ENCODE results near the gene COP1. TPM values are rescaled to one million over a fixed set of nuclear protein-coding genes. Genes with fewer than 3 reads are reported as not detected.
"Not testable (repeated sequence)": the region's sequence is repeated elsewhere in the genome, so short reads cannot be mapped to it uniquely, and the experiment has no call there.

COP1 gene
- total RNA-seq, 1 donor from 2014 or later = 76.7 TPM

DNA sequence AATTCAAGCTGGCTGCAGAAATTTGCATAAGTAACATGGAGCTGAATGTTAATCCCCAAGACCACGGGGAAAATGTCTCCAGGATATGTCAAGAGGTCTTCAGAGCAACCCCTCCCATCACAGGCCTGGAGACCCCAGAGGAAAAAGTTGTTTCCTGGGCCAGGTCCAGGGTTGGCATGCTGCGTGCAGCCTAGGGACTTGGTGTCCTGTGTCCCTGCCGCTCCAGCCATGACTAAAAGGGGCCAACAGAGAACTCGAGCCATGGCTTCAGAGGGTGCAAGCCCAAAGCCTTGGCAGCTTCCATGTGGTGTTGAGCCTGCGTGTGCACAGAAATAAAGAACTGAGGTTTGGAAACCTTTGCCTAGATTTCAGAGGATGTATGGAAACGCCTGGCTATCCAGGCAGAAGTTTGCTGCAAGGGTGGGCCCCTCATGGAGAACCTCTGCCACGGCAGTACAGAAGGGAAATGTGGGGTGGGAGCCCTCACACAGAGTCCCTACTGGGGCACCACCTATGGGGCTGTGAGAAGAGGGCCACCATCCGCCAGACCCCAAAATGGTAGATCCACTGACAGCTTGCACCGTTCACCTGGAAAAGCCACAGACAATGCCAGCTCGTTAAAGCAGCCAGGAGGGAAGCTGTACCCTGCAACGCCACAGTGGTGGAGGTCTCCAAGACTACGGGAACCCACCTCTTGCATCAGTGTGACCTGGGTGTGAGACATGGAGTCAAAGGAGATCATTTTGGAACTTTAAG lies 222.9 kb downstream of the COP1 start:
- Histone ChIP-seq H3K9ac (ENCODE audit: low read depth in 1 of 3, low read length in 3 of 3) (no peak overlapping the region), H3K4me1 (ENCODE audit: control insufficient read depth in 3 of 3, insufficient read depth in 3 of 3, low read length in 3 of 3) (no peaks in the 10 kb centered on the region), H3K9me3 (ENCODE audit: control insufficient read depth in 3 of 3, low read length in 3 of 3) (no peaks in the 10 kb centered on the region), H3K27ac (ENCODE audit: low read depth, low read length) (no peak overlapping the region), H3K4me3 (ENCODE audit: low read length in 3 of 3) (no peak overlapping the region), H3K27me3 (ENCODE audit: control insufficient read depth in 3 of 3, insufficient read depth in 3 of 3, low read length in 3 of 3) (no peaks in the 10 kb centered on the region), H3K36me3 (ENCODE audit: control insufficient read depth in 3 of 3, insufficient read depth in 3 of 3, low read length in 3 of 3) (peaks cover 13 to 28% (median 20%) of the 10 kb centered on the region in 3 donors)

DNA sequence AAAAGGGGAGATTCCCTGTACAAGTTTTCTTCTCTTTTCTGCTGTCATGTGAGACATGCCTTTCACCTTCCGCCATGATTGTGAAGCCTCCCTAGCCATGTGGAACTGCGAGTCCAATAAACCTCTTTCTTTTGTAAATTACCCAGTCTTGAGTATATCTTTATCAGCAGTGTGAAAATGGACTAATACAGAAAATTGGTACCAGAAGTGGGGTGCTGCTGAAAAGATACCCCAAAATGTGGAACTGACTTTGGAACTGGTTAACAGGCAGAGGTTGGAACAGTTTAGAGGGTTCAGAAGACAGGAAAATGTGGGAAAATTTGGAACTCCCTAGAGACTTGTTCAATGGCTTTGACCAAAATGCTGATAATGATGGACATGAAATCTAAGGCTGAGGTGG lies 223.7 kb downstream of the COP1 start:
- not testable (repeated sequence) for H3K27ac ChIP-seq (ENCODE audit: low read depth, low read length); H3K9me3 ChIP-seq (ENCODE audit: control insufficient read depth in 3 of 3, low read length in 3 of 3); H3K9ac ChIP-seq (ENCODE audit: low read depth in 1 of 3, low read length in 3 of 3); H3K27me3 ChIP-seq (ENCODE audit: control insufficient read depth in 3 of 3, insufficient read depth in 3 of 3, low read length in 3 of 3); H3K4me3 ChIP-seq (ENCODE audit: low read length in 3 of 3); H3K4me1 ChIP-seq (ENCODE audit: control insufficient read depth in 3 of 3, insufficient read depth in 3 of 3, low read length in 3 of 3)
- peaks cover 11 to 28% (median 16%) of the 10 kb centered on the region in 3 donors for H3K36me3 ChIP-seq (ENCODE audit: control insufficient read depth in 3 of 3, insufficient read depth in 3 of 3, low read length in 3 of 3)

- H3K4me3 ChIP-seq (ENCODE audit: low read length in 3 of 3) = no peak overlapping the region
- no peaks in the 10 kb centered on the region for H3K27me3 ChIP-seq (ENCODE audit: control insufficient read depth in 3 of 3, insufficient read depth in 3 of 3, low read length in 3 of 3)
- H3K36me3 ChIP-seq (ENCODE audit: control insufficient read depth in 3 of 3, insufficient read depth in 3 of 3, low read length in 3 of 3) = peaks cover 9 to 19% (median 9%) of the 10 kb centered on the region in 3 donors
- no peaks in the 10 kb centered on the region for H3K9me3 ChIP-seq (ENCODE audit: control insufficient read depth in 3 of 3, low read length in 3 of 3)
- H3K4me1 ChIP-seq (ENCODE audit: control insufficient read depth in 3 of 3, insufficient read depth in 3 of 3, low read length in 3 of 3) = no peaks in the 10 kb centered on the region
- H3K9ac ChIP-seq (ENCODE audit: low read depth in 1 of 3, low read length in 3 of 3) = no peak overlapping the region
- H3K27ac ChIP-seq (ENCODE audit: low read depth, low read length) = no peak overlapping the region
These were observed 226.0 kb downstream of the COP1 start for GRCh38 chr1:175981128-175981527.

- no peak overlapping the region for H3K4me3 ChIP-seq (ENCODE audit: low read length in 3 of 3)
- no peak overlapping the region for H3K9ac ChIP-seq (ENCODE audit: low read depth in 1 of 3, low read length in 3 of 3)
- H3K27ac ChIP-seq (ENCODE audit: low read depth, low read length) = no peak overlapping the region
- peaks cover 2 to 12% (median 3%) of the 10 kb centered on the region in 3 donors for H3K36me3 ChIP-seq (ENCODE audit: control insufficient read depth in 3 of 3, insufficient read depth in 3 of 3, low read length in 3 of 3)
- H3K4me1 ChIP-seq (ENCODE audit: control insufficient read depth in 3 of 3, insufficient read depth in 3 of 3, low read length in 3 of 3) = no peaks in the 10 kb centered on the region
- no peaks in the 10 kb centered on the region for H3K27me3 ChIP-seq (ENCODE audit: control insufficient read depth in 3 of 3, insufficient read depth in 3 of 3, low read length in 3 of 3)
- H3K9me3 ChIP-seq (ENCODE audit: control insufficient read depth in 3 of 3, low read length in 3 of 3) = no peaks in the 10 kb centered on the region
These were observed 228.2 kb downstream of the COP1 start for GRCh38 chr1:175978926-175979325.

GRCh38 chr1:175978476-175978875 lies 228.6 kb downstream of the COP1 start:
- peaks cover 0 to 10% (median 3%) of the 10 kb centered on the region in 3 donors for H3K36me3 ChIP-seq (ENCODE audit: control insufficient read depth in 3 of 3, insufficient read depth in 3 of 3, low read length in 3 of 3)

GRCh38 chr1:175976865-175977642 lies 230.0 kb downstream of the COP1 start:
- Histone ChIP-seq H3K4me3 (ENCODE audit: low read length in 3 of 3) (no peak overlapping the region), H3K9ac (ENCODE audit: low read depth in 1 of 3, low read length in 3 of 3) (no peak overlapping the region), H3K27me3 (ENCODE audit: control insufficient read depth in 3 of 3, insufficient read depth in 3 of 3, low read length in 3 of 3) (no peaks in the 10 kb centered on the region), H3K36me3 (ENCODE audit: control insufficient read depth in 3 of 3, insufficient read depth in 3 of 3, low read length in 3 of 3) (peaks cover 0 to 3% (median 2%) of the 10 kb centered on the region in 3 donors), H3K9me3 (ENCODE audit: control insufficient read depth in 3 of 3, low read length in 3 of 3) (no peaks in the 10 kb centered on the region), H3K27ac (ENCODE audit: low read depth, low read length) (no peak overlapping the region), H3K4me1 (ENCODE audit: control insufficient read depth in 3 of 3, insufficient read depth in 3 of 3, low read length in 3 of 3) (no peaks in the 10 kb centered on the region)

More at GRCh38 chr1:175978476-175978875, 228.6 kb downstream of the COP1 start:
- no peak overlapping the region for H3K9ac ChIP-seq (ENCODE audit: low read depth in 1 of 3, low read length in 3 of 3)
- no peaks in the 10 kb centered on the region for H3K4me1 ChIP-seq (ENCODE audit: control insufficient read depth in 3 of 3, insufficient read depth in 3 of 3, low read length in 3 of 3)
- H3K27ac ChIP-seq (ENCODE audit: low read depth, low read length) = no peak overlapping the region
- no peaks in the 10 kb centered on the region for H3K9me3 ChIP-seq (ENCODE audit: control insufficient read depth in 3 of 3, low read length in 3 of 3)
- no peaks in the 10 kb centered on the region for H3K27me3 ChIP-seq (ENCODE audit: control insufficient read depth in 3 of 3, insufficient read depth in 3 of 3, low read length in 3 of 3)
- H3K4me3 ChIP-seq (ENCODE audit: low read length in 3 of 3) = no peak overlapping the region

DNA sequence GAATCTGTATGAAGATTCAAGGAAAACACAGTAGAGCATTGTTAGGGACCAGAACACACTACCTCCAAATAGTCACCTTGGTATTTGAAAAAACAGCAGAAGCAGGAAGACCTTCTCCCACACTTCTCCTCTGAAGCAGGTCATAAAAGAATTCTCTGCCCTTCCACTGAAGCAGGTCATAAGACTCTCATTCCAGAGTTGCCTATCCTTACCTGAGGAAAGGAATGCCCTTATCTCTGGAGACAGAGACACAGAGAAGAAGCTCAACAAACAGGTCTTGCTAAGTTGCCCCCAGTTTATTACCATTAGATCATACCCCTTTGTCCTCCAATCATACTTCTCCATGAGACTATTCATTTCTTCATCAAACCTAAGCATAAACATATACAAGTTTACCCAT lies 237.9 kb downstream of the COP1 start:
- Histone ChIP-seq H3K9ac (ENCODE audit: low read depth in 1 of 3, low read length in 3 of 3) (no peak overlapping the region), H3K9me3 (ENCODE audit: control insufficient read depth in 3 of 3, low read length in 3 of 3) (no peaks in the 10 kb centered on the region), H3K4me3 (ENCODE audit: low read length in 3 of 3) (no peak overlapping the region), H3K4me1 (ENCODE audit: control insufficient read depth in 3 of 3, insufficient read depth in 3 of 3, low read length in 3 of 3) (no peaks in the 10 kb centered on the region), H3K27ac (ENCODE audit: low read depth, low read length) (no peak overlapping the region), H3K36me3 (ENCODE audit: control insufficient read depth in 3 of 3, insufficient read depth in 3 of 3, low read length in 3 of 3) (peaks cover 2 to 3% (median 2%) of the 10 kb centered on the region in 3 donors), H3K27me3 (ENCODE audit: control insufficient read depth in 3 of 3, insufficient read depth in 3 of 3, low read length in 3 of 3) (no peaks in the 10 kb centered on the region)

- Histone ChIP-seq H3K4me1 (ENCODE audit: control insufficient read depth in 3 of 3, insufficient read depth in 3 of 3, low read length in 3 of 3) (no peaks in the 10 kb centered on the region), H3K4me3 (ENCODE audit: low read length in 3 of 3) (no peak overlapping the region), H3K9ac (ENCODE audit: low read depth in 1 of 3, low read length in 3 of 3) (no peak overlapping the region), H3K9me3 (ENCODE audit: control insufficient read depth in 3 of 3, low read length in 3 of 3) (no peaks in the 10 kb centered on the region), H3K36me3 (ENCODE audit: control insufficient read depth in 3 of 3, insufficient read depth in 3 of 3, low read length in 3 of 3) (peaks cover 2 to 3% (median 2%) of the 10 kb centered on the region in 3 donors), H3K27me3 (ENCODE audit: control insufficient read depth in 3 of 3, insufficient read depth in 3 of 3, low read length in 3 of 3) (no peaks in the 10 kb centered on the region), H3K27ac (ENCODE audit: low read depth, low read length) (no peak overlapping the region)
These were observed 238.5 kb downstream of the COP1 start for GRCh38 chr1:175968486-175969172.

DNA sequence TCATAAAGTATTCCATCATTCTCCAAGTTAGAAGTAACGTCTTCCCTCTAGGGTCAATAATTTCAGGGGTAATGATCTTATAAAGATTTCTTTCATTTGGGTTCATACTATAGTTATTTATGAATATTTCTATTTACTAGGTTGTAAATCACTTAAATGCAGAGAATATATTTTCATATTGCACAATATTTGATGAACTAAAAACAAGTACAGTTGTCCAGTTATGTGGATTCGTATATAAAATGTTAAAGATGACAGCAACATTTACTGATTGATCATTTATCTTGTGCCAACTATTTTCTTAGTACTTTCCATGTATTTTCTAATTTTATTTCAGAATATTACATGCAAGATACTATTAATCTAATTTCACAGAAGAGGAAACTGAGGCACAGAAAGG lies 243.3 kb downstream of the COP1 start:
- Histone ChIP-seq H3K4me1 (ENCODE audit: control insufficient read depth in 3 of 3, insufficient read depth in 3 of 3, low read length in 3 of 3) (no peaks in the 10 kb centered on the region), H3K36me3 (ENCODE audit: control insufficient read depth in 3 of 3, insufficient read depth in 3 of 3, low read length in 3 of 3) (peaks cover 0 to 8% (median 5%) of the 10 kb centered on the region in 3 donors), H3K27ac (ENCODE audit: low read depth, low read length) (no peak overlapping the region), H3K9ac (ENCODE audit: low read depth in 1 of 3, low read length in 3 of 3) (no peak overlapping the region), H3K4me3 (ENCODE audit: low read length in 3 of 3) (no peak overlapping the region), H3K27me3 (ENCODE audit: control insufficient read depth in 3 of 3, insufficient read depth in 3 of 3, low read length in 3 of 3) (no peaks in the 10 kb centered on the region), H3K9me3 (ENCODE audit: control insufficient read depth in 3 of 3, low read length in 3 of 3) (no peaks in the 10 kb centered on the region)
